Measurements from ENCODE around the gene BAIAP3.

DNA sequence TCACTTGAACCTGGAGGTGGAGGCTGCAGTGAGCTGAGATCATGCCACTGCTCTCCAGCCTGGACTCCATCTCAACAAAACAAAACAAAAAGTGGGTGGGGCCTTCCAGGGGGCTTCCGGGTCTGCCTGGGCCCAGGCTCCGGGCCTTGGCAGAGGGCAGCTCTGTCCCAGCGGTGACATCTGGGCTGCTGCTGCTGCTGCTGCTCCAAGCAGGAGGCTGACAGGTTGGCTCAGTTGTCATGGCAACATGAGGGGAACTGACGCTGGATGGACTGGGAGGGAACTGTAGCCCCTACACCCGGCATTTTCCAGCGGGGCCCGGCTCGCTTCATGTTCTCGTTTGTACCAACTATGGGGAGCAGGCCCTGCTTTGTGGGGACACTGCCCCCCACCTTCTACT is 4.0 kb downstream of the BAIAP3 start:
- TF ChIP-seq RAD21 (IDR thresholded peaks at IDR 0.05; ENCODE audit: low read depth) (no peak), SP1 (IDR thresholded peaks at IDR 0.05; ENCODE audit: low read depth) (no peak), POLR2A (IDR thresholded peaks at IDR 0.05; ENCODE audit: borderline replicate concordance, extremely low read depth, insufficient read depth, insufficient read length) (no peak)
- TF ChIP-seq, protein P1, sequence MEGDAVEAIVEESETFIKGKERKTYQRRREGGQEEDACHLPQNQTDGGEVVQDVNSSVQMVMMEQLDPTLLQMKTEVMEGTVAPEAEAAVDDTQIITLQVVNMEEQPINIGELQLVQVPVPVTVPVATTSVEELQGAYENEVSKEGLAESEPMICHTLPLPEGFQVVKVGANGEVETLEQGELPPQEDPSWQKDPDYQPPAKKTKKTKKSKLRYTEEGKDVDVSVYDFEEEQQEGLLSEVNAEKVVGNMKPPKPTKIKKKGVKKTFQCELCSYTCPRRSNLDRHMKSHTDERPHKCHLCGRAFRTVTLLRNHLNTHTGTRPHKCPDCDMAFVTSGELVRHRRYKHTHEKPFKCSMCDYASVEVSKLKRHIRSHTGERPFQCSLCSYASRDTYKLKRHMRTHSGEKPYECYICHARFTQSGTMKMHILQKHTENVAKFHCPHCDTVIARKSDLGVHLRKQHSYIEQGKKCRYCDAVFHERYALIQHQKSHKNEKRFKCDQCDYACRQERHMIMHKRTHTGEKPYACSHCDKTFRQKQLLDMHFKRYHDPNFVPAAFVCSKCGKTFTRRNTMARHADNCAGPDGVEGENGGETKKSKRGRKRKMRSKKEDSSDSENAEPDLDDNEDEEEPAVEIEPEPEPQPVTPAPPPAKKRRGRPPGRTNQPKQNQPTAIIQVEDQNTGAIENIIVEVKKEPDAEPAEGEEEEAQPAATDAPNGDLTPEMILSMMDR (IDR thresholded peaks at IDR 0.05 in 2 of 3, conservative IDR thresholded peaks at IDR 0.05 in 1 of 3; ENCODE audit: borderline replicate concordance in 1 of 3, insufficient read depth in 1 of 3, low read depth in 2 of 3, low read length in 2 of 3), result no peak
- TF ChIP-seq, protein P2, sequence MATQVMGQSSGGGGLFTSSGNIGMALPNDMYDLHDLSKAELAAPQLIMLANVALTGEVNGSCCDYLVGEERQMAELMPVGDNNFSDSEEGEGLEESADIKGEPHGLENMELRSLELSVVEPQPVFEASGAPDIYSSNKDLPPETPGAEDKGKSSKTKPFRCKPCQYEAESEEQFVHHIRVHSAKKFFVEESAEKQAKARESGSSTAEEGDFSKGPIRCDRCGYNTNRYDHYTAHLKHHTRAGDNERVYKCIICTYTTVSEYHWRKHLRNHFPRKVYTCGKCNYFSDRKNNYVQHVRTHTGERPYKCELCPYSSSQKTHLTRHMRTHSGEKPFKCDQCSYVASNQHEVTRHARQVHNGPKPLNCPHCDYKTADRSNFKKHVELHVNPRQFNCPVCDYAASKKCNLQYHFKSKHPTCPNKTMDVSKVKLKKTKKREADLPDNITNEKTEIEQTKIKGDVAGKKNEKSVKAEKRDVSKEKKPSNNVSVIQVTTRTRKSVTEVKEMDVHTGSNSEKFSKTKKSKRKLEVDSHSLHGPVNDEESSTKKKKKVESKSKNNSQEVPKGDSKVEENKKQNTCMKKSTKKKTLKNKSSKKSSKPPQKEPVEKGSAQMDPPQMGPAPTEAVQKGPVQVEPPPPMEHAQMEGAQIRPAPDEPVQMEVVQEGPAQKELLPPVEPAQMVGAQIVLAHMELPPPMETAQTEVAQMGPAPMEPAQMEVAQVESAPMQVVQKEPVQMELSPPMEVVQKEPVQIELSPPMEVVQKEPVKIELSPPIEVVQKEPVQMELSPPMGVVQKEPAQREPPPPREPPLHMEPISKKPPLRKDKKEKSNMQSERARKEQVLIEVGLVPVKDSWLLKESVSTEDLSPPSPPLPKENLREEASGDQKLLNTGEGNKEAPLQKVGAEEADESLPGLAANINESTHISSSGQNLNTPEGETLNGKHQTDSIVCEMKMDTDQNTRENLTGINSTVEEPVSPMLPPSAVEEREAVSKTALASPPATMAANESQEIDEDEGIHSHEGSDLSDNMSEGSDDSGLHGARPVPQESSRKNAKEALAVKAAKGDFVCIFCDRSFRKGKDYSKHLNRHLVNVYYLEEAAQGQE (IDR thresholded peaks at IDR 0.05; ENCODE audit: low read depth), result no peak
